Measurements from ENCODE around the gene ISCA2.
A peak's percentile ranks its signal among the peaks of the same experiment; 100 is the strongest.

The ISCA2 gene

DNA sequence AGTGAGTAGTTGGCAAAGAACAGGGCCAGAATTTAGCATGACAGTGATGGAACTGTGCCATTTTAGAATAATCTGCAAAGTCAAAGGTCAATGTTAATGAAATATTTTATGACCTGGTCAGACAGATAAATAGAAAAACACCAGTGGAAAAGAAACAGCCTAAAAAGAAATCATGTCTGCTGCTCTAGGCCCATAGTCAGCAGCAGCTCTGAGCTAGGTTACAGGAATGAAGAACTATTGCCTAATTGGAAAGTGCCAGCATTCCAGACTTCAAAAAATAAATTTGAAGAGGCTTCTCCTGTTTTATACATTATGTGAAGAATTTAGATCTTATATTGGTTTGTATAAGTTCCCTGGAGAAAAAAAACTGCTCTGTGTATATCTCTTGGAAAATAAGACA, 10.2 kb upstream of the ISCA2 start:
- no peak for FAIRE-seq

DNA sequence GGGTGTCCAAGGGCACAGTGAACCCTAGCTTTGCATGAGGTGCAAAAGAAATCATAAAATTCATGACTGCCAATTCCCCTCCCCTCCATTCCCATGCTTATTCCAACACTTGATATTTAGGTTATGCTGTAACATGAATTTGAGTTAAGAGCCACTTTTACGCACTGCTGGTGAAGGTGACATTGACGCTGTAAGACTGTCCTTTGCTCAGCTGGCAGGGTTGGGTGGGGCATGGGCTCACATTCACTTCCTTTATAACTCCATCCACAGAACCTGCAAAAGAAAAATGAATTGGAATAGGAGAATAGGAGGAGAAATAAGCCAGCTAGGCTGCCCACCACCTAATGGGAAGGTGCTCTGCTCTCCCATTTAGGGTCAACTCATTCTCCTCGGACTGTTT, 7.4 kb upstream of the ISCA2 start:
- FAIRE-seq: no peak

DNA sequence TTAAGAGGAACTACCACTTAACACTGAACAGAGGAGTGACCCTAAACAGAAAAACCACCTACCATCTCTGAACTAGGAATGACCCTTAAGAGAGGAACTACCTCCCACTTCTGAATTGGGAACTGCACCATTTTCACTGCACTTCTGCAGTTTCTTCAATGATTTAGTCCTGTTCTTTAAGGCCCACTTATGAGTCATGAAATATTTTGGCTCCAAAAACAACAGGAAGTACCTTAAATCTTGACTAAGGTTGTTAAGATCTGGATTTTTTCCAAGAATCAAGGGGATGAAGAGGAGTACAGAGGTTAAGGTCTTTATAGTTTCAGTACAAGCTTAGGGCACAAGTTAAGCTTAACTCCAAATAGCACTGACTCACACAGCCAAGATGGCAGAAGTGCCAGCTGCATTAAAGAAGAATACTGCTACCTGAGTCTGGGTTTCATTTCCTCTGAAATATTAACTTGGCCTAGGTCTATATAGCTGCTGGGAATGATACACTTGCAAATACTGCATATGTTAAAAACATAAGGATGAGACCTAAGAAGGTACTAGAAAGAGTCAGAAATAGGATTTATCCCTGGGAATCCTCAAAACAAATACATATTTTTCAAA, 4.7 kb upstream of the ISCA2 start:
- no peak for FAIRE-seq

DNA sequence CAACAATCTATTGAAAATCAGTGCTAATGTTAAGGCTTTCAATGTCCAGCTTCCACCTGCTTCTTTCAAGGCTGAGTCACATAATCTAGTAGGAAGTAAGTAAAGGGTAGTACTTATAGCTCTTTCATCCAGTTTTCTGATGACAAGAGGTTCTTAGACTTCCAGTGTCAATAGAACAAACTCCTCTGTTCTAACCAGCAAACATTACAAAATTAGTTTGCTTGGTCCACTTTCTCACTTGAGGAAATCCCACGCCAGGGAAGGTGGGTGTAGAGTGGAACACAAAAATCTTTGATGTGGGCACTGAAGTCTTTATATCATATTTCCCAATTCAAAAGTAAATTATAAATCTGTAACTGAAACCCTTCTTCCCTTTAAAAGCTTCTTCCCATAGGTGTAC, 3.1 kb upstream of the ISCA2 start:
- no peak for FAIRE-seq

DNA sequence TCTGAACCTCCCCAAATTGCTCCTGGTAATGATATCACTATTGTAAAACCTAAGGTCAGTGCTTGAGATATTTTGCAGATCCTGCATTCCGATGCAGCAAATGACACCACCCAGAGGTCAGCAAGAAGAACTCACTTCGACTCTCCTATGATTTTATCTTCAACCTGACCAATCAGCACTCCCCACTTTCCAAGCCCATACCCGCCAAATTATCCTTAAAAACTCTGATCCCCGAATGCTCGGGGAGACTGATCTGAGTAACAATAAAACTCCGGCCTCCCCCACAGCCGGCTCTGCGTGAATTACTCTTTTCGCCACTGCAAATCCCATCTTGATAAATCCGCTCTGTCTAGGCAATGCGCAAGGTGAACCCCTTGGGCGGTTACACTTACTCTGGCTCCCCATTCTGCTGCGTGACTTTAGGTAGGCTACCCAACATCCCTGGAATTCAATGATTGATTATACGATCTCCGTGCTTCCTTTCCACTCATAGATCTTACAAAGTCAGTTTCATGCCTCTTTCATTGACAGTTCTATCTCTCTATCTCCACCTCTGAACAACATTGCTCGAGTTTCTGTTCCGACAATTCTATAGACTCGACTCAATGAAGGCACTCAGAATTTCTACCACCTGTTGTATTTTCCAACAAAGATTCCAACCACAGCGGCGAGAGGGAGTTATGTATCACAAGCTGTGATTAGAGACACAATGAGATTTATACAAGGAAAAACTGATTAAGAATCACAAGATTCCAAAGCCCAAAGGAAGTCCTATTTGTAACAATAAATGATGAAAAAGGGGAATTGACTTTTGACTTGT, 1.4 kb upstream of the ISCA2 start:
- FAIRE-seq: peak; percentile 57

DNA sequence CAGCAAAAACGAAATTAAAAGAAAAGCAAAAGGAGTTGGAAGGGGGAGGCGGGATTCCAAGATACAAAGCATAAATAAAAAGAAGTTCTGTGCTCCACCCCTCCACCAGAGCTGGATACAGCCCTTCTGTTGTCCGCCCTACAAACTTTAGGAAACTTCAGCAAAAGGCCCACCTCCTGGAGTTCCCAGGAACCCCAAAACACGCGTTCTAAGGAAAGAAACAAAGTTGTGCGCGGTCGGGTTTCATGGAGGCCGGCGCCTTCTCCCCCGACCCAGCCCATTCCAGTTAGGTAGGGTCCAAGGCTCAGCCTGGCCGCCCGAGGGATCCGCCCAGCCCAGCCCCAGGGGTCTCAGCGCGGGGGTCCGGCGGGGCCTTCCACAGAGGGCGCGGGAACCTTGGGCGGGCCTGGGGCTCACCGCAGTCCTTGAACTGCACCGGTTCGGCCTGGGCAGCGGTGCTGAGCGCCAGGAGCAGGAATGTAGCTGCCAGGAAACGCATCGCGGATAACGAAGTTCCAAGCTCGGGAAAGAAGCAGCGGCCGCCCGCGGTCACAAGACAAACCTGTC, 706 bp upstream of the ISCA2 start, which contains the start of gene NPC2:
Gene NPC2, minus strand, starts transcription at position 530 of the 567 bp plus-strand sequence. Its CDS starts 31 bp downstream, at position 499.
- FAIRE-seq: no peak

DNA sequence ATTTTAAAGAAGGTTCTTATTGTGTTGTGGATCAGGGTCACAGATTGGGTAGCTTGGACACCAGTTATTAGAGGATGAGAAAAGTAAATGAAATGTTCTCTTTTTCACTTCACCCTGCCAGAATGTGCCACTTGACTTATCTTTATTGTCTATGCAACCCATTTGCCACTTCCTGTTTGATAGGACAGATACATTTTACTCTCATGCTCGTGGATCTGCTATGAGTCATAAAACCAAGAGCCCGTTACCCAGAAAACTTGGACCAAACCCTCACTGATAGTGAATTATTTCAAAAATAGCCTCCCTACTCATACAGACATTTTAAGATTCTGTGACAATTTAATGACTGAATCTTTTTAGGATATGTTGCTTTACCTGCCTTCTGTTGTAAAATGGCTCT, 1.8 kb downstream of the ISCA2 start:
- FAIRE-seq: no peak

DNA sequence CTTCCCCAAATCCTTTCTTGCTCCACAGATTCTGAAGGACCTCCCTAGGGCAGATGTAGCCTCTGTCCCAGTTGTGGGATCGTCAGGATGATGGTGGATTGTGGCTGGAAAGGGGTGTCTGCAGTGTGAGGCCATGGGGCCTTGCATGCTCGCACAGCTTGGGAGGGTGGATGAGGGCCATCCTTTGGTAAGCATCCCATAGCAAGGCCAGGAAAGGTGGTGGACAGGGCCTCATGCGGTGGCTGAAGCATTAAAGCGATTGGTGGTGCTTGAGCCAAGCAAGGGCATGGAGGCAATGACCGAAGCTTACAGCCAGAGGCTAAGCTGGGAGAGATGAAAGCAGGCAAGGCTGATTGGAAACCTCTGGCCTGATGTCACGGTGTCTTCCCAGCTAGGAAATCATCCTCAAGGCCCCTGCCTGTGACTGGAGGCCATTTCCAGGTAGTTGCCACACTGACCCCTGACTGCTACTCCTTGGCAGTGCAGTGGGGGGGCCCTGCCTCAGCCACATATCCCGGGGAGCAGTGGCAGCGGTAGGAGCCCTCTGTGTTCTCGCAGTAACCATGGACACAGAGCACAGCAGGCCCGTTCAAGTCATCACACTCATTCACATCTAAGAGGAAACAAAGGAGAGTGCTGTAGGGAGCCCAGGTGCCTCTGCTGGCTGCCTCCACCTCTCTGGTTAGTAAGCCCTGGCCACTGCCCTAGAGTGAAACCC, 7.0 kb downstream of the ISCA2 start:
- no peak for FAIRE-seq

DNA sequence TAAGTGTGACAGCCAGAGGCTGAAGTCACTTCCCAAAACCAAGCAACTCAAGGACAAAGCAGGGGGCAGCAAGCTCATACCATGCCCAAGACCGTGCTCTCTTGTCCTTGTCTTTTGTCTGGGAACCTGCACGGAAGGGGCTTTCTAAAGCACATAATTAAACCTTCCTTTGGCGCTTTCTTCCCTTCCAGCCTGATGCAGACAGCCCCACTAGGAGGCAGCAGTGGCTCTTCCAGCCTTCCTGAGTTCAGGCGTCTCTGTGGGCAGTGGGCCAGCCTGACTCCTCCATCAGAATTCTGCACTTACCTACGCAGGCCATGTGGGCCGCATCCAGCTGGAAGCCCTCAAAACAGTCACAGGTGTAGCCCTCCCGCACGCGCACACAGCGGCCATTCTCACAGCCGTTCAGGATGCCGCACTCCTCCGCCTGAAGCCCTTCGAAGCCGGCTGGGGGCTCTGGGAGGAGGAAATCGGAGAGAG, 7.6 kb downstream of the ISCA2 start:
- FAIRE-seq: no peak

DNA sequence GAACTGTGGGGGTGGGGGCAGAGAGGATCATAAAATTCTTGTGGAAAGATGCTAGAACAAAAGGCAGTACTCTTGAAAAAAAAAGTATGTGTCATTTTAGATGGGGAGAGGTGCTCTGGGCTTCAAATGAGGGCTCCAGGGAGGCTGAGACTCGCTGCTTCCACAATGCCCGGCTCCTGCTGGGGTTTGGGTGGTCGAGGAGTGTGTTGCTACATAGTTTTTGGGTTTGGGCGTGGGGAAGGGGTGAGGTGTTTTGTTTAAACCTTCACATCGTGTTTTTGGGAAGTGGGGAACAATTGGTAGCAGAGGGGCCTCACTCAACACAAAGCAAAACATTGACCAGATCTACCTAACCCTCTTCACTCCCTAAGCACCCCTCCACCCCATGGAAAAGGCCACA, 8.1 kb downstream of the ISCA2 start:
- FAIRE-seq: no peak

DNA sequence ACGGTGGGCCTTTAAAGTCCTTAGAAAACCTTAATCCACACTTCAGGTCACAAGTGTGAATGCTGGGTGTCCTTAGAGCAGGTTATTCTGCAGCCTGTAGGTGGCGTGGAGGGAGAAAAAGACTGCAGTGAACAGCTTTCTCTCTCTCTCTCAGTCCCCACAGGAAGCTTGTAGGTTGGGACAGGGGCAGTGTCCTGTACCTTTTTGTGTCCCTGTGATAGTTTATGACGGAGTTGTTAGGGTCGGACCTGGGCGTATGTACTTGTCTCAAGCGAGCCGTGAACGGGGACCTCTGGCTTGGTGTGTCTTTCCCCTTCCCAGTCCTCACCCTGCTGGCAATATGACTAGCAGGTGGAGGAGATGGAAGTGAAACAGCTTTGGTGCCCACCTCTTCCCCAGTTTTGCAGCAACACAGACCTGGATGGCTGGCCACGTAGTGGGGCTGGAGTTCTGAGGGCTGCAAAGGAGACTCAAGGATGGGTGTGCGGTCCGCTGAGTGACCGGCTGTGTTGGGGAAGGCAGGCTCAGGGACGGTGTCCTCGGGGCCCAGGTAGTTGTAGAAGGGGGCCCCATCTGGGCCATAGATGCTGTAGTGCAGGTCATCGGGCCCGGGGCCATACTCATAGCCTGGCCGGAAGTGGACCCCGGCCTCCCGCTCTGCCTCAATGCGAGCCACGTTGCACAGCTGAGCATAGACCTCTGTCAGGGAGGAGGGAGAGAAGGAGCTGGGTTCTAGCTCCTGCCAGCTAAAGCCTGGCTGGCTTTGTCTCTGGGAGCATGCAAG, 8.9 kb downstream of the ISCA2 start:
- FAIRE-seq: no peak

DNA sequence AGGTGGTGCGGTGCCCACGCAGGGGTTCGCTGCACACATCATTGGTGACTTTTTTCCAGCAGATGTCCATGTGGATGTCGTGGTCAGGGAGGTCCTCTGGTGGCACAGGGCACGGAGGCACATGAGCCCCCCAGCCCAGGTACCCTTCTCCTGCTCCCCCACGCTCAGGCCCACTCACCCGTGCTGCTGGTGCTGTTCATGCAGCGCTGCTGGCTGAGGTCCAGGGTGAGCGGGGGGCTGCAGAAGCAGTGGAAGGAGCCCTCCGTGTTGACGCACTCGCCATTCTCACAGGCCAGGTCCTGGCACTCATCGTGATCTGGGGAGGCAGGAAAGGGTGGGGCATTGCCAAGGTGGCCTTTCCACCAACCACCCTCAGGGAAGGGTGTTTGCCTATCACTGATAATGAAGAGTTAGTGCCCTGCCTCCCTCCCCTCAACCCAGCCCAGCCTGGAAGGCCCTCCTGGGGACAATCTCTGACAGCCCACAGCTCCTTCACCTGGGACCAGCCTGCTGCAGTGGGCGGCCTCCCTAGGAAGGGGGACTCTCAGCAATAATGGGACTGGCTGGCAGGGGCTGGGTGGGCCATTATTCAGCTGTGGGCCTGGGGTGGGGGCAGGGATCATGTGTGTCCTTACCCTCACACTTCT, 9.8 kb downstream of the ISCA2 start:
- no peak for FAIRE-seq

DNA sequence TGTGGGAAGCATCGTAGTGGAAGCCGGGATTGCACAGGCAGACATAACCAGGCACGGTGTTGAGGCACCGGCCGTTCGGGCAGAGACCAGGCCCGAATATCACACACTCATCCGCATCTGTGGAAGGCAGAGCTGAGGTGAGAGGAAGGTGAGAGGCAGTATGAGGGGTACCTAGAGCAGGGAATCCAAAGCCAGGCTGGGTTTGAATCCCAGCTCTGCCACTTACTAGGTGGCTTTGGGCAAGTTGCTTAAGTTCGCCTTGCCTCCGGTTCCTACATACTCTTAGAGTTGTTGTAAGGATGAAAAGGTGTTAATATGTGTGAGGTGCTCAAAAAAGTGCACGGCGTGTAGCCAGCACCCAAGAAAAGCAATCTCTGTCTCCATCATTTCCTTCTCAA, 10.4 kb downstream of the ISCA2 start:
- FAIRE-seq: no peak

DNA sequence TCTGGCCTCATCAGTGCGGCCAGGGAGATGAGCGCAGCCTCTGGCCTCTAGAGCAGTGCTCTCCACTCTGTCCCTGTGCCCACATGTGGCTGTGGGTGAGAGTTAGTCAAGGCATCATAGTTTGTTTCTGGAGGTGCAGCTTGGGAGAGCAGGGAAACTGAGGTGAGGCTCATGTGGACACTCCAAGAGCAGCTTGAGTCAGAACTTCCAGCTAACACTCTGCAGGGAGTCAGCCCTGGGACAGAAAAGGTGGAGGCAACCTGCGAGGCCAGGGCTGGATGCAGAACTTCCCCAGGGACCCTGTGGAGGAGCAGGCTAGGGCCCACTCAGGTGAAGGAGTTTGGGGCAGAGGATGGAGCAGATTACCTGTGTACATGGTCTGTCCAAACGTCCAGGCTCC, 10.8 kb downstream of the ISCA2 start:
- no peak for FAIRE-seq

DNA sequence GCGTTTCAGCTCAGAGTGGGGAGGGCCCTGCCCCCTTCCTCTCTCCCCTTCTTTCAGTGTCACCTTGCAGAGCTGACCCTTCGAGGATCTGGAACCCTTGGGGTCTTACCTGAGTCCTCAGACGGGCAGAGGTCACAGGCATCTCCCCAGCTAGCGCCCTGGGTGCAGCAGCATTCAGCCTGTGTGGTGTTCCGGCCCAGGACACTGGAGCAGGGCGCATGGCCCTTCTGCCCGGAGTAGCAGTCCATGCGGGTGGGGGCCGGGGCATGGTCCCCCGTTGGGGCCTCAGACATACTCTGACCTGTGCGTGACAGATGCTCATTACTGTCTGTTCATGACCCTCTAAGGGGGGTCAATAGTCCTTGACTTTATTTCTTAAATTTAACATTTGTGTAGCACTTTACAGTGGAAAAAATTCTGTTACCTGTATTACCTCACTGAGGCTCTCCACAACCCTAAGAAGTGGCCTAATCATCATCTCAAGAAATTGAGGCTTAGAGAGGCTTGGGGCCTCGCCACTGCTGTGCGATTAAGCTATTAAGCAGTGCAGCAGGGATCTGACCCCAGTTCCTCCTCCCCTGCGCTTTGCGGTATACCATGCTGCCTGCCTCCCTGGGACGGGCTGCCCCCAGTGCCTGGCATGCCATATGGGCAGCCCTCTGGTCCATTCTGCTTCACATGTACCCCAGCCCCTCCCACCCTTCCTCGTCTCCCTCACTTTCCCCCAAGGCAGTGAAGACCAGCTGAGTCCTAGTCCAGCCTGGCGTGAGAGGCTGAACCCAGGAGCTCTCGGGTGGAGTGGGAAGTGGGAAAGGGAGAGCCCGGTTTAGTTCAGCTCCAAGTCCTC, 11.5 kb downstream of the ISCA2 start:
- FAIRE-seq: no peak

DNA sequence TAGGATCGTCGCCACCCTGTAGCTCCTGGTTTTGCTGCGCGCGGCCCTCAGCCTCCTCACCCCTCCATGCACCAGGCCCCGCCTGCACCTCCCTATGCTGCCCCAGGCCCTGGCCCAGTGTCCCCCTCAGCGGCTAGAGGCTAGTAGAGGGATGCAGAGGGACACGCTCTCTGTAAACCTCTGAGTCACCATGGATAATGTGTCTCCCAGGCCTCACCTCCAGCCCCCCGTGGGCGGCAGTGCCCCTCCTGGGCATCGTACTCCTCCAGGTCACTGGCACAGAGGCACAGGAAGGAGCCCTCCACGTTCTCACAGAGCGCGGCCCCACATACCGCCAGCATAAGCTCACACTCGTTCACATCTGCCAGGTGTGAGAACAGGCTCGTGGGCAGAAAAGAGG, 12.3 kb downstream of the ISCA2 start:
- FAIRE-seq: no peak

DNA sequence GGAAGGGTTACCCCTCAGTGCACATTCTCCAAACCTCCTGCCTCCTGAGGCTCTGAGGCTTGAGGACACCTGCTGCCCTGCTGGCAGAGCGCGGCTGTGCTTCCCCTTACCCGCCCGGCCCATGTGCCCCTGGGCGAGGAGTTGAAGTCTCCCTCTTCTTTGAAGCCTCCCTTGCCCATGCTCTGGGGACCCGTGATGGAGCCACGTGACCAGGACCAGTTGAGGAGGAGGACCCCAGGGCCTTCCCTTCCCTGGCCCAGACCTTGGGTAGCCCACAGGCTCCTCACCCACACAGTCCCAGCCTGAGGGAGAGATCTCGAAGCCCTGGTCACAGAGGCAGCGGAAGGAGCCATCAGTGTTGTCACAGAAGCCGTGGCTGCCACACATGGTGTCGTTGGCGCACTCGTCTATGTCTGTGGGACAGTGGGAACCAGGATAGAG, 12.9 kb downstream of the ISCA2 start:
- no peak for FAIRE-seq

DNA sequence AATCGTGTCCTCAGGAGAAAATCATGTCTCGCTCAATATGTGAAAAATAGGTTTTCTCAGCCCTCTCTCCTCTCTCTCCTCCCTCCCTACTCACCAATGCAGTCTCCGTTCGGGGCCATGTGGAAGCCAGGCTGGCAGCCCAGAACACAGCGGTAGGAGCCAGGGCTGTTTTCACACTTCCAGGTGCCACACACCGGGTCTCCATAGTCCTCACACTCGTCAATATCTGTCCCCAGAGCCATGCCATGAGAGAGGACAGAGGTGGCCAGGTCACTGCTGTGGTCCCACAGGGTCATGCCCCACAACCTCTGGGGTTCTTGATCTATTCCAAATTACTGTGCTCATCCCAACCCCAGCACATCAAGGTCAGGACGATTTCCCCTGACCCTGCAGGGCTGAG, 13.5 kb downstream of the ISCA2 start:
- FAIRE-seq: no peak

DNA sequence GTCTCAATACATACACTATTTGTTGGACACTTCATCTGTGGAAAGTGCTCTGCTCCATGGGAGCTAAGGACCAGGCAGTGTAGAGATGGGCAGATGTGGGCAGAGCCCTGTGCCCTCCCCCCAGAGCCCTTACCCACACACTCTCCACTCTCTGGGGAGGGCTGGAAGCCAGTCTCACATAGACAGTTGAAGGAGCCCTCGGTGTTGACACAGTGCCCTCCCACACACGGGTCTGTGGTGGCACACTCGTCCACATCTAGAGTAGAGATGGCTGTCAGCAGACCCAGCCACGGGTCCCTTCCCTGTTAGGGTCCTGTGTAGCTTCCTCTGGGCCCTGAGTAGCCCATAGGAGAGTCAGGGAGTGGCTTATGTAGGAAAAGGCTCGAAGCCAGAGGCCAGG, 14.3 kb downstream of the ISCA2 start:
- FAIRE-seq: no peak

DNA sequence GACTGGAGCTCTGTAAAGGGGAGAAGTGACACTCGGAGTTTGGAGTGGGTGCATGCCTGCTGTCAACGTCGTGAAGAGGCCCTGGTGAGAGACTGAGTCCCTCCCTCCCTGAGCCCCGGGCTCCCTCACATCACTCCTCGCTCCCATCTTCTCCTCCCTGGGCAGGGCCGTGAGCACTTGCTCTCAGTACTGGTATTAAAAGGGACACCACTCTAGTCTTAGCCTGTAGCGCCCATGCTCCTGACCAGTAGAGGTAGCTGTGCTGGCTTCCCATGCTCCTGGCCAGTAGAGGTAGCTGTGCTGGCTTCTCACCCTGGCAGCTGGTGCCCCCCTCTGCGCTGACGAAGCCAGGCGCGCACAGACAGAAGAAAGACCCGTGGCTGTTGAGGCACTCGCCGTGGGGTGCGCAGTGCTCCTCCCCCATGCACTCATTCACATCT, 14.7 kb downstream of the ISCA2 start:
- no peak for FAIRE-seq
